Epidermal melanocyte (primary cell): ENCODE data around the gene OAT.

ENCODE experiments used
- DNase-seq: peaks from one replicate; pipeline ENCODE4 v3.0.0; 2011; ENCODE audit warnings: low spot score; ENCODE audit not compliant: insufficient read length

OAT gene

GRCh38 chr10:124403548-124403947 lies 15.2 kb downstream of the OAT start:
- DNase-seq, result no peak

- no peak for DNase-seq
Measured at GRCh38 chr10:124402273-124402672, 16.4 kb downstream of the OAT start.

- DNase-seq, result no peak
Measured at GRCh38 chr10:124401633-124402032, 17.1 kb downstream of the OAT start.

- DNase-seq, result no peak
Measured at GRCh38 chr10:124394583-124394982, 24.1 kb downstream of the OAT start.

GRCh38 chr10:124392626-124393342 lies 25.9 kb downstream of the OAT start:
- no peak for DNase-seq

- DNase-seq, result no peak
Measured at GRCh38 chr10:124390471-124391187, 28.1 kb downstream of the OAT start.

GRCh38 chr10:124389613-124390361 lies 28.9 kb downstream of the OAT start:
- no peak for DNase-seq

- peak; percentile 97 for DNase-seq
Measured at GRCh38 chr10:124388823-124389612, 29.7 kb downstream of the OAT start.

- DNase-seq, result no peak
Measured at GRCh38 chr10:124388476-124388822, 30.3 kb downstream of the OAT start.

GRCh38 chr10:124387078-124387874 lies 31.4 kb downstream of the OAT start:
- DNase-seq, result no peak

- no peak for DNase-seq
Measured at GRCh38 chr10:124386186-124387077, 32.3 kb downstream of the OAT start.

- no peak for DNase-seq
Measured at GRCh38 chr10:124385627-124386185, 33.0 kb downstream of the OAT start.

GRCh38 chr10:124384591-124385190 lies 34.0 kb downstream of the OAT start:
- no peak for DNase-seq

GRCh38 chr10:124384172-124384571 lies 34.6 kb downstream of the OAT start:
- no peak for DNase-seq

GRCh38 chr10:124383496-124383895 lies 35.2 kb downstream of the OAT start:
- DNase-seq, result no peak

GRCh38 chr10:124381011-124381611 lies 37.6 kb downstream of the OAT start:
- DNase-seq, result no peak

GRCh38 chr10:124380256-124380995 lies 38.3 kb downstream of the OAT start:
- no peak for DNase-seq
